ENCODE data around the gene ZFPM1. TPM values are rescaled to one million over a fixed set of nuclear protein-coding genes. Genes with fewer than 3 reads are reported as not detected.

Gene ZFPM1
- total and polyA plus RNA-seq, 4 donors, result 0.19 to 12.8 (median 5.3) TPM

- peak overlapping the region; percentile 69 to 83 for H3K9ac ChIP-seq (ENCODE audit: low read depth in 1 of 2, low read length in 2 of 2)
- H3K27ac ChIP-seq (ENCODE audit: low read depth in 1 of 2, low read length in 2 of 2), result peak overlapping the region; percentile 68 to 77
These were observed 1.5 kb downstream of the ZFPM1 start for GRCh38 chr16:88454523-88454947.

GRCh38 chr16:88455610-88456355 is 2.7 kb downstream of the ZFPM1 start:
- Histone ChIP-seq H3K9me3 (ENCODE audit: control insufficient read depth in 4 of 4, low read length in 3 of 4) (no peaks in the 10 kb centered on the region), H3K27ac (ENCODE audit: low read depth in 1 of 2, low read length in 2 of 2) (peak overlapping the region; percentile 68 to 77), H3K4me3 (ENCODE audit: low read depth in 1 of 3, low read length in 3 of 3) (peak overlapping the region; percentile 16 to 89 (median 68)), H3K27me3 (ENCODE audit: control insufficient read depth in 4 of 4, insufficient read depth in 4 of 4, low read length in 3 of 4) (no peaks in the 10 kb centered on the region), H3K9ac (ENCODE audit: low read depth in 1 of 2, low read length in 2 of 2) (peak overlapping the region; percentile 38 to 53), H3K4me1 (ENCODE audit: control insufficient read depth in 4 of 4, insufficient read depth in 4 of 4, low read length in 3 of 4) (peaks cover 4 to 52% (median 28%) of the 10 kb centered on the region in 4 donors), H3K36me3 (ENCODE audit: control insufficient read depth in 4 of 4, insufficient read depth in 3 of 4, low read depth in 1 of 4, low read length in 3 of 4) (peaks cover 0 to 4% (median 0%) of the 10 kb centered on the region in 4 donors)
- peak; percentile 70 for DNase-seq (ENCODE audit: low spot score)
- WGBS, result under 1% methylated on average over 68 of the region's 68 CpGs
- TF ChIP-seq SP1 (IDR thresholded peaks at IDR 0.05) (peak; percentile 6), TAF1 (conservative IDR thresholded peaks at IDR 0.05) (no peak), MAX (IDR thresholded peaks at IDR 0.05) (no peak)

More at GRCh38 chr16:88454523-88454947, 1.5 kb downstream of the ZFPM1 start:
- DNase-seq (ENCODE audit: low spot score), result peak; percentile 62
- 2% methylated on average over 27 of the region's 27 CpGs for WGBS
- no peak for TF ChIP-seq FOXA2 (IDR thresholded peaks at IDR 0.05)
- peak; percentile 8 for TF ChIP-seq CTCF (IDR thresholded peaks at IDR 0.05; ENCODE audit: low read depth, low read length, missing input control)
- TF ChIP-seq YY1 (IDR thresholded peaks at IDR 0.05), result peak; percentile 16
- Histone ChIP-seq H3K36me3 (ENCODE audit: control insufficient read depth in 4 of 4, insufficient read depth in 3 of 4, low read depth in 1 of 4, low read length in 3 of 4) (peaks cover 0 to 4% (median 0%) of the 10 kb centered on the region in 4 donors), H3K4me3 (ENCODE audit: low read depth in 1 of 3, low read length in 3 of 3) (peak overlapping the region; percentile 68 to 89 (median 72)), H3K27me3 (ENCODE audit: control insufficient read depth in 4 of 4, insufficient read depth in 4 of 4, low read length in 3 of 4) (no peaks in the 10 kb centered on the region), H3K4me1 (ENCODE audit: control insufficient read depth in 4 of 4, insufficient read depth in 4 of 4, low read length in 3 of 4) (peaks cover 4 to 42% (median 23%) of the 10 kb centered on the region in 4 donors), H3K9me3 (ENCODE audit: control insufficient read depth in 4 of 4, low read length in 3 of 4) (no peaks in the 10 kb centered on the region)

- H3K27me3 ChIP-seq (ENCODE audit: control insufficient read depth in 4 of 4, insufficient read depth in 4 of 4, low read length in 3 of 4), result no peaks in the 10 kb centered on the region
- peak overlapping the region in 1 of 3 donors; percentile 89 for H3K4me3 ChIP-seq (ENCODE audit: low read depth in 1 of 3, low read length in 3 of 3)
- TF ChIP-seq HNF4G (IDR thresholded peaks at IDR 0.05) (no peak), SP1 (IDR thresholded peaks at IDR 0.05) (peak; percentile 3)
- H3K9ac ChIP-seq (ENCODE audit: low read depth in 1 of 2, low read length in 2 of 2), result peak overlapping the region in 1 of 2 donors; percentile 53
- DNase-seq (ENCODE audit: low spot score), result no peak
- no peaks in the 10 kb centered on the region for H3K9me3 ChIP-seq (ENCODE audit: control insufficient read depth in 4 of 4, low read length in 3 of 4)
- 75% methylated on average over 14 of the region's 14 CpGs for WGBS
- H3K36me3 ChIP-seq (ENCODE audit: control insufficient read depth in 4 of 4, insufficient read depth in 3 of 4, low read depth in 1 of 4, low read length in 3 of 4), result peaks cover 0 to 4% (median 0%) of the 10 kb centered on the region in 4 donors
- peaks cover 4 to 57% (median 33%) of the 10 kb centered on the region in 4 donors for H3K4me1 ChIP-seq (ENCODE audit: control insufficient read depth in 4 of 4, insufficient read depth in 4 of 4, low read length in 3 of 4)
- peak overlapping the region; percentile 68 to 77 for H3K27ac ChIP-seq (ENCODE audit: low read depth in 1 of 2, low read length in 2 of 2)
These were observed 3.5 kb downstream of the ZFPM1 start for GRCh38 chr16:88456356-88457292.

All from liver (tissue), 9 donors.